ENCODE measurements around the gene CAMTA1.

GRCh38 chr1:7478809-7479499, 693.7 kb downstream of the CAMTA1 start:
- TF ChIP-seq POLR2A (IDR thresholded peaks at IDR 0.05) = no peak
- TF ChIP-seq, protein P1, sequence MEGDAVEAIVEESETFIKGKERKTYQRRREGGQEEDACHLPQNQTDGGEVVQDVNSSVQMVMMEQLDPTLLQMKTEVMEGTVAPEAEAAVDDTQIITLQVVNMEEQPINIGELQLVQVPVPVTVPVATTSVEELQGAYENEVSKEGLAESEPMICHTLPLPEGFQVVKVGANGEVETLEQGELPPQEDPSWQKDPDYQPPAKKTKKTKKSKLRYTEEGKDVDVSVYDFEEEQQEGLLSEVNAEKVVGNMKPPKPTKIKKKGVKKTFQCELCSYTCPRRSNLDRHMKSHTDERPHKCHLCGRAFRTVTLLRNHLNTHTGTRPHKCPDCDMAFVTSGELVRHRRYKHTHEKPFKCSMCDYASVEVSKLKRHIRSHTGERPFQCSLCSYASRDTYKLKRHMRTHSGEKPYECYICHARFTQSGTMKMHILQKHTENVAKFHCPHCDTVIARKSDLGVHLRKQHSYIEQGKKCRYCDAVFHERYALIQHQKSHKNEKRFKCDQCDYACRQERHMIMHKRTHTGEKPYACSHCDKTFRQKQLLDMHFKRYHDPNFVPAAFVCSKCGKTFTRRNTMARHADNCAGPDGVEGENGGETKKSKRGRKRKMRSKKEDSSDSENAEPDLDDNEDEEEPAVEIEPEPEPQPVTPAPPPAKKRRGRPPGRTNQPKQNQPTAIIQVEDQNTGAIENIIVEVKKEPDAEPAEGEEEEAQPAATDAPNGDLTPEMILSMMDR (IDR thresholded peaks at IDR 0.05) = no peak

Data from stomach (tissue), 4 donors.